Occipital lobe (tissue), 2 donors: ENCODE results near the gene PLXNA1. TPM values are rescaled to one million over a fixed set of nuclear protein-coding genes. Genes with fewer than 3 reads are reported as not detected.

Experiments used
- DNase-seq: peaks from one replicate; lab custom pipeline; 2025; lab: John Stamatoyannopoulos, UW
- total RNA-seq: library from RNA; depleted of rRNA; stranded (reverse); fragments of >200 nt; gene quantifications from one replicate; pipeline ENCODE4 v1.2.3, GENCODE V29; 2014

The PLXNA1 gene
- total RNA-seq, 1 donor from 2014 or later, result 47.7 TPM

DNA sequence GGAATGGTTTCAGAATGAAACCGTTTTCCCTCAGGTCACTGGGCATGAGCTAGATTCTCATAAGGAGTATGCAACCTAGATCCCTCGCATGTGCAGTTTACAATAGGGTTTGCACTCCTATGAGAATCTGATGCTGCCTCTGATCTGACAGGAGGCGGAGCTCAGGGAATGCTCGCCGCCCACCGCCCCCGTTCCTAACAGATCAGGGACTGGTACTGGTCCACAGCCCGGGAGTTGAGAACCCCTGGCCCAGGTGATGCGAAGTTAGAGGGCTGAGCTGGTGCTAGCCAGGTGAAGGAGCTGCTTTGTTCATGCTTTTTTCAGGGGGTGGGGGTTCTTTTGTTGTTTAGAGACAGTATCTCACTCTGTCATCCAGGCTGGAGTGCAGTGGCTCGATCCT lies 15.5 kb upstream of the PLXNA1 start:
- no peak for DNase-seq

DNA sequence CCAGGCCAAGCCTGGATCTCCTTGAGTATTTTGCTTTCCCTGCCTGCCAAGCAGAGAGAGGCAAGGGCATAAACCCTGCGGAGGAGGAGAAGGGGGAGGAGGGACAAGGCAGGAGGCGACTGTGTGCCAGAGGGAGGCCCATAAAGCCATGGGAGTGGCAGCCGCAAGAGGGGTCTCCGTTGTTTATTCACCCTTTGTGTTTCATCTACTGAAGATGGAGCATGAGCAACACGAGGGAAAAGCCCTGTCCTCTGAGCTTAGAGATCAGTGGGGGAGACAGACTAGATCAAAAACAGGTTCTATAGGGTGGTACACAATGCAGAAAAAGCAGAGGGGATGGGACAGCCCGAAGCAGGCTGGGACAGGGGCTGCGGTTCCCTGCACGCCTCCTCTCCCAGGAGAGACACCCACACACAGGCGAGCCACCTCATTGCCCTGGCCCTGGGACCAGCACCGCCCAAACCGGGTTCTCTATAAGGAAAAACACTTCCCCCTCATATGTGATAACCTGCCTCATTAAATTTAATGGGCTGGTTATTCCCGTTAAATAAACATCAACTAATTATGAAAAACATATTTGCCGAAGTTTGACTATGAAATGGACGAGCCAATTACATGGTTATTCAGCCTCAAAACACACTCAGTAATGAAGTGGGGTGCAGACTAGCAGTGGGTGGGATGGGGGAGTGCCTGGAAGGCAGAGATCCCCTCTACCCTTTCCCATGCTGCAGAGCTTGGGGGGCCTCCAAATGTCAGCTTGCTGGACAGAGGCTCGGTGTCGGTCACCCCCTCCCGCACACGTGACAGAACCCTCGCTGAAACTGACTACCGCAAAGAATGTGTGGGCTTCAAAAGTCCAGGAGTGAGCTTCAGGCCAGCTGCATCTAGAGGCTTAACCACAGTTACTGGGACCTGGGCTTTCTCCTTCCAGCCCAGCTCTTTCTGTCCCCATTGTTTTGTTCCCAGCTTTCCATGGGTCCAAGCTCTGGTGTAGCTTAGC lies 14.2 kb upstream of the PLXNA1 start:
- DNase-seq, result no peak

DNA sequence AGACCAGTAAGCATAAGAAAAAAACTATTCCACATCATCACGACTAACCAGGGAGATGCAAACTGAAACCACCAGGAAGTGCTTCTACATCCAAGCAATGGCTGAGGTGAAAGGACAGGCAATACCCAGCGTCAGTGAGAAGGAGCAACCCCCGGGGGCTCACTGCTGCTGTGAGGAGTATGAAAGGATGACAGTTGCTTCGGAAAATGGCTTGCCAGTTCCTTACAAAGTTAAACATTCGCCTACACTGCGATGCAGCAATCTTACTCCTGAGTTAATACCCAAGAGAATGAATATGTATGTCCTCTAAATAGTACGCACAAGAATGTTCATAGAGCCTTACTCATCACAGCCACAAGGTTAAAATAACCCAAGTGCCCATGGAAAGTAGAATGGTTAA lies 13.3 kb upstream of the PLXNA1 start:
- DNase-seq, result no peak

DNA sequence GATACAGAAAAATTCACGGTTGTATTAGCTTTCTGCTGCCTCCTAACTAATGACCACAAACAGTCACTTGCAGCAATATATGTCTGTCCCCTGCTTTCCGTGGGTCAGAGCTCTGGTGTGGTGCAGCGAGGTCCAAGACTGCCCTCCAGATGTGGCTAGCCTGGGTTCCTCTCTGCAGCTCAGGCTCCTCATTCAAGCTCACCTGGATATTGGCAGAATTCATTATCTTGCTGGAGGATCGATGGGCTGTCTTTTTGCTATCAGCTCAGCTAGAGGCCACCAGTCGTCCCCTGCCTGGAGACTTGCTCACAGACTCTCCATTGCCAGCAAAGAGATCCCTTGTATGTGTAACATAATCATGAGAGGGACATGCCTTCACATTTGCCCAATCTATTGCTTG lies 12.8 kb upstream of the PLXNA1 start:
- no peak for DNase-seq

DNA sequence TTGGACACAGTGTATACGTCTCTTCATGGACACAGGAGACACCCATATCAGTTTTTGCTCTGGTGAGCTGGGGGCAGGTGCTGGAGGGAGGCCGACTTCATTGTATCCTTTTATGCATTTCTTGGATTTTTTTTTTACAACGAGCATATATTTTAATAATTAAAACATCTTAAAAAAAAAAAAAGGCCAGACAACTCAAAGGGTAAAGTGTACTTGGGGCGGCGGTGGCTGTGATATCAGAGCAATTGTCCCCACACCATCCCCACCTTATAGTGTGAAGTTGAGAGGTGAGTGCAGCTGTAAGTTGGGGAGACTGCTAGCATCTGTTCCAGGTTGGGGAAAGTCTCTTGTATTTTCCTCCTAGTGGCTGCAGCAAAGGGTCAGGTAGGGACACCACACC lies 12.0 kb upstream of the PLXNA1 start:
- no peak for DNase-seq

DNA sequence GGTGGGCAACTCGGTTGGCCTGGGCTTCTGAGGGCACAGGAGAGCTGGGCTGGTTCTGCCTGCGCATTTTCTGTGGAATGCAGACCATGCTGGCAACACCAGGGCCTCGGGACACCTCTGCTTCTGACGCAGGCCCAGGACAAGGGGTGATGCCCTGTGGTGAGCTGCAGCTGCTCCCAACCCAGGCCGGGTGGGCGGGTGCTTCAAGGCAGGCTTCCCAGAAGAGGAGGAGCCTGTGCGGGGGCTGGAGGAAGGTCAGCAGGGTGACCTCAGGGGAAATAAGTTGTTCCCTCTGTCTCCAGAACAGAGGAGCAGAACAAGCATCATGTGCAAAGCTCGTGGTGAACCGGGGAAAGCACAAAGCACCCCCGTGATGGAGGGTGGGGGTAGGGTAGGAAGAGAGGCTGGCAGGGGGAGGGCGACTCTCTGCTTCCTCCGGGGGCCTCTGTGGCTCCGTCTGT lies 11.0 kb upstream of the PLXNA1 start:
- no peak for DNase-seq

DNA sequence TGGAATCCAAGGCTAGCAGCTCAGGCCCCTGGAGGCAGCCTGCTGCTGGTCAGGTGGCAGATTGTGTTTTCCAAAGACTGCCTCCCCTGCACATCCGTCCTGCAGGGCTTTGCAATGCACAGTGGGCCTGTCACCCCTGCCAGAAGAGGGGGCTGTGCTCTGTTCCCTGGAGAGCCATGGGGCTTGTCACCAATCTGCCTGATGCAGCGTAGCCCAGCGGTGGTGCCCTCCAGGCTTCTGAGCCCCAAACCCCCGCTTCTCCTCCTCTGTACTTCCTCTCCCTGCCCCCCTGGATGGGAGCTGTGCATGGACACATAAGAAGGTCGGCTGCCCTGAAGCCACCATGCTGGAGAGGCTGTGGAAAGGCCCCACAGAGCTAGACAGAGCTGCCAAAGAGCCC lies 10.0 kb upstream of the PLXNA1 start:
- DNase-seq, result no peak

DNA sequence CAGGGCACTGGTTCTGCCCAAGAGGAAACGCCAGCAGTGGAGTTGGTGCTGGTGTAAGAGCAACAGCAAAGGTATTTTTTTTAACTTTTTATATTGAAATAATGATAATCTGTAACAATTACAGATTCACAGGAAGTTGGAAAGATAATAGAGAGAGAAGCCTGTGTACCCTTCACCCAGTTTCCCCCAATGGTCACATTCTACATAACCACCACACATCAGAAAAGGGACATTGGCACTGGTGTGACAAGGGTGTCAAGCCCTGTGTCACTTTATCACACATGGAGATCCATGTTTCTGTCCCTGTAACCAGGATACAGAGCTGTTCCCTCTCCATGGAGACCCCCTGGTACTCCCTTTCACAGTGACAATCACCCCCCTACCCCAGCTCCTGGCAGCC lies 9.1 kb upstream of the PLXNA1 start:
- DNase-seq, result no peak

DNA sequence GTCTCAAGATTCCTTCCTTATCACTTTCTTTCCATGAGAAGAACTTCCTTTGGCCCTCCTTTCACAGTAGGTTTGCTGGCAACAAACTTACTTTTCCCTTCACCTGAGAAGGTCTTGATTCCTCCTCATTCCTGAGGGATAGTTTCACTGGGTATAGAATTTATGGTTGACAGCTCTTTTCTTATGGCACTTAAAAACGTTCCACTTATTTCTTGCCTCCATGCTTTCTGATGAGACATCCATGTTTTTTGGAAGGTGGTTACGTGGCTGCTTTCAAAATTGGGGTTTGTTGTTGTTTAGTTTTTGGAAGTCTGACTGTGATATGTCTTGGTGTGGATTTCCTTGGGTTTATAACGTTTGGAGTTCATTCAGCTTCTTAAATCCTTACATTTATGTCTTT lies 8.2 kb upstream of the PLXNA1 start:
- DNase-seq, result no peak

DNA sequence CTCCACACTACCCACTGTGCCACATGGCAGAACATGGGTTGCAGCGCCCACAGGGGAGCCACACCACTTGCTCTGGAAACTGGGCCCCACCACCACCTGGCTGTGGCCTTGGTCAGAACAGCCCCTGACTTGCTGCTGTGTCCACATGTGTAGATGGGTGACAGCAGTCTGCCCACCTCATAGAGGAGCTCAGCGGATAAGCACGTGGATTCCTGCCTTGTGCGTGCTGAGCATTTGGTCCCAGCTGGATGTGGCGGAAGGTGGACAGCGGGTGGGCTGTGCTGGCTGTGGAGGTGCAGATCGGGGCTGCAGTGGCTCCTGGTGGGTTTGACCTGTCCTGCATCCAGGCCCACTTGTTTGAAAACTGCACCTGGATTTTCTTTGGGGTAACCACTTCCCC lies 6.0 kb upstream of the PLXNA1 start:
- no peak for DNase-seq

DNA sequence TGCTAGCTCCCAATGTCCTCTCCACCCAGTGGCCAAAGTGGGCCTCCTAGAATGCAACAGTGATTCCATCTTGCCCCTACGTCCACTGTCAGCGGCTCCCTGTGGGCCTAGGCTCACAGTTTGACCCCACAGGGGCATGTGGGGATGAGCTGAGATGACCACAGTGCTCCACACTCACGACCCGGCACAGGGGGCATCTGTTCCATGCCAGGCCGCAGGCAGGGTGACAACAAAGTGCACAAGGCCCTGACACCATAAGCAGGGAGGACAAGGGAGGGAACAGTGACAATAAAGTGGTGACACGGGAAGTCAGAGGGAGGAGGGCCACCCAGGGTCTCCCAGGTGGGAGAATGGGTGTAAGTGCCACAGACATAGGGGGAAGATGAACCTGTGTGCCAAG lies 5.1 kb upstream of the PLXNA1 start:
- no peak for DNase-seq

DNA sequence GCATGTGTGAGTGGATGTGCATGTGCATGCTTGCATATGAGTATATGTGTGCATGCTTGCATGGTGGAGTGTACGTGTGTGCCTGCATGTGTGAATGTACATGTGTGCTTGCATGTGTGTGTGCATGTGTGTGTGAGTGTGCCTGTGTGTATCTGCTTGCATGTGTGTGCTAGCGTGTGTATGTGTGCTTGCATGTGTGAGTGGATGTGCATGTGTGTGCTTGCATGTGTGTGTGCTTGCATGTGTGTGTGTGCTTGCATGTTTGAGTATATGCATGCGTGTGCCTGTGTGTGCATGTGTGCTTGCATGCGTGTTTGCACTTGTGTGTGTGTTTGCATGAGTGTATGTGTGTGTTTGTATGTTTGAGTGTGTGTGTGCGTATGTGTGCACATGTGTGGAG lies 4.6 kb upstream of the PLXNA1 start:
- no peak for DNase-seq

DNA sequence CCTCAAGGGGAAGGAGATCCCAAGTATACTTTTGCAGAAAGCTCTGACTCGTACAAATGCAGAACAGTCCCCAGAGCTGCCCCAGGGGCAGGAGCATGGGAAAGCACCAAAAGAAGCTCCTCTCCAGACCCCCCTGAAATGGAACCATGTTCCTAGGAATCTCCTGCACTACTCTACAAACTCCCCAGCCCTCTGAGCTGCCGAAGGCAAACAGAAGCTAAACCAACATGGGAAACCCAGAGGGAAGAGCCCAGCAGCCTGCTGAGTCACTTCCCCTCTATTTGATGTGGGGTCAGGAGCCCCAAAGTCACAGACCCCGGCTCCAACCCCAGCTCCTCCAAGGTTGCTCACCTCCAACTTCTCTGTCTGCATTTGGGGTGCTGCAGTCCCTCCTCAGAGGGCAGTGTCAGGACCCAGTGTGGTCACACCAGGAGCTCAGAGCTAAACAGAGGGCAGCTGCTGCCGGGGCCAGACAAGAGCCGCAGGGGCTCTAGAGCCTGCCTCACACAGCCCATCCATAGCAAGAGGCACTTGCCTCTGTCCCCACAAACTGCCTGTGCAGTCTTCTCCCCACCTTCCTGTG lies 3.8 kb upstream of the PLXNA1 start:
- no peak for DNase-seq

DNA sequence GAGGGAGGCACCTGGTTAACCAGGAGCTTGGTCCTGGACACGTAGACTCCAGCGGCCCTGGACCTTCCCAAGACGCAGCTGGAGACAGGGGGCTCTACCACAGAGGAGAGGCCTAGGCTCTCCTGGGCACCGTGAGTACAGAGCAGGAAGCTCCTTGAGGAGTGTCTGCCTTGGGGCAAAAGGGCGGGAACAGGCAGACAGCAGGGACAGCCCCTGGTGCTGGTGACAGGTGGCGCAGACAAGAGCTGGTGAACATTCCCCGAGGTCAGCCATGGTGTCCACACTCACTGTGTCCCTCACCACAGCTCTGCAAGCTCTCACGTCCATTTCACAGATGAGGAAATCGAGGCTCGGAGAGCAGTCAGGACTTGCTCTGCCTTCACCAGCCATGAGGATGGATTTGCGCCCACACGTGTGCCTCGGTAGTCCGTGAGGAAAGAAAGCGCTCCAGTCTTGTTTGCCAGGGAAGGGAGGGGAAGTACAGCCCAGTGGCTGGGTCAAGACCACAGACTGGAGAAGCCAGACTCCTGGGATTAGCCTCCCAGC lies 2.6 kb upstream of the PLXNA1 start:
- no peak for DNase-seq

DNA sequence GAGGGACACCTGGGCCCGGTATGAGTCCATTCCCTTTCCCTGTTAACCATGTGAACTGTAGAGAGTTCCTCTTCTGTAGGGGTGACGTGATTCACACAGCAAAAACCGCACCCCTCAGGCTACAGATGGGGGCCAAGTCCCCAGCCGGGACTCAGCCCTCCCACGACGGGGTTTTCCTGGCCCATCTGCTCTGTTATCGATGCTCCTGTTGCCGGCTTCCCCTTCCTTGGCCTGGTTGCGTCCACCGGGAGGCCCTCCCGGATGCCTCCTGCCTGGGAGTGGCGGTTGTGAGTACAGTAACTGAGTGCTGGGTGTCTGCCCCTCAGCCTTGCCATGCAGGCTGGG lies 817 bp upstream of the PLXNA1 start:
- DNase-seq, result no peak

DNA sequence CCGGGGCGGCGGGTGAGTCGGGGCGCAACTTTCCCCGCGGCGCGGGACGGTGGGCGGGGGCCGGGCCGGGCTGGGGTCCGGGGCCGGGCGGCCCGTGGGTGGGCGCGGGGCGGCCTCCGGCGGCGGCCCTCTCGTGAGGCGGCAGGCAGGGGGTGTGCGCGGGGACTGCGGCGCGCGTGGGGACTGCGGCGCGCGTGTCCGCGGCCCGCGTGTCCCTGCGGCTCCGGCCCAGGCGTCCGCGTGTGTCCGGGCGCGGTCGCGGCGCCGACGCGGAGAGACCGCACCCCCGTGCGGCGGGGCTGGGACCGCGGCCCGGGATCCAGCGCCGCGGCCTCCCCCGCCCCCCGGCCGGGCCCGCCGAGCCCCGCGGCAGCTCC lies 349 bp downstream of the PLXNA1 start:
- DNase-seq, result no peak

DNA sequence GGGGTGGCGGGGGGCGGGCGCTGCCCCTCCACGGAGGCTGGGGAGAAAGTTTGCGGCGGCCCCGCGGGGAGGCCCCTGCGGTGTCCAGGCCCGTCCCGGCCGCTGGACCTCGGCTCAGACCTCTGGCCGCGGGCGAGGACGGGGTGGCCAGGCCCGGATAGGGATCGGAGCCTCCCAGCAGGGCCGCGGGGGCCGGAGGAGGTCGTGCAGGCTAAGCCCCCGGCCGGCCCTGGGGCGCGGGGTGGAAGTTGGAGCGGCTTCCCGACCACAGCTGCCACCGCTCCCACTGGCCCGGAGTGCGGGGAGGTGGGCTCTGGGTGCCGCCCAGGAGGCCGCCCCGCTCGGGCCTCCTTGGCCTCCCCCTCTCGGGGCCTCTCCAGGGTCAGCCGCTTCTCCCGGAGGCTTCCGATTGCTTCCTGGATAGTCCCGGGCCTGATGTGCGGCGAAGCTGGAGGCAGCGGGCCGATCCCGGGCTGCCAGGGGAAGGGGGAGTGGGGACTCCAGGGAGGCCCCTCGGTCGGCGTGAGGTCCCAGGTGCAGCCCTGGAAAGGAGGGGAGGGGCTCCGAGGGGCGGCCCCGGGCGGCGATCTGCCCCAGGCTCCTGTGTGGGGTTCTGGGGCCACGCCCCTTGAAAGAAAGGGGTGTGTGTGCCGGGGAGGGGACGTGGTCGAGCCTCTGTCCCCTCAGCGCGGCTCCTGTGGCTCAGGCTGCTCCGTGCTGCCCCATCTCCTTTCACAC lies 907 bp downstream of the PLXNA1 start:
- DNase-seq, result no peak

DNA sequence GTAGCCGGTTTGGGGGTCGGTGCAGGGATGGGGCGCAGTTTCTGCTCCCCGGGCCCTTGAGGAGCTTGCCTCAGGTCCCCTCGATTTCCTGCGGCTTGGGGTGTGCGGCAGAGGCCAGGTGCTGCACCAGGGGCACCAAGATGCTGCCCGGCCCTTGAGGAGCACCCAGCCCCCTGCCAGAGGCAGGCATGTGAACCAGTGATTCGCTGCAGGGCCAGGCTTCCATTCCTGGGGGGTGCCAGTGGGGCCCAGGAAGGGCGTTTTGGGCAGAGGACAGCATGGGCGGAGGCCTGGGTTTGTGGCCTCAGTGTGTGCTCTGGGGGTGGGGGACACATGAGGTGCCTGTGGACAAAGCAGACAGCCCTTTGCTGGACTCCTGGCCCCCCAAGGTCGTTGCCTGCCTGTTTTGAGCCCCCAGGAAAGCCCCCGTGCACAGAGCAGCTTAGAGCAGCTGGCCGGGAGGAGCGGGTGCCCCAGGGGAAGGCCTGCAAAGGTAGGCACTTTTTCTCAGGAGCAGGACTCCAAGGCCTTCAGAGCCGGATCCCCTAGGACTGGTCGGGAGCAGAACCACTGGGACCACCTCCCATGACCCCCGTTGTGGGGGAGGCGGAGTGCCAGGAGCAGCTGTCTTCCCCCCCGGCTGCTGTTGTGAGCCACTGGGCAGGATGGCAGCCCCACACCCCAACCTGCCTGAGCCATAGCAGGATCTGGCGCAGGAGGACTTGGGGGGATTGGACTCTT lies 1.6 kb downstream of the PLXNA1 start:
- DNase-seq, result no peak

DNA sequence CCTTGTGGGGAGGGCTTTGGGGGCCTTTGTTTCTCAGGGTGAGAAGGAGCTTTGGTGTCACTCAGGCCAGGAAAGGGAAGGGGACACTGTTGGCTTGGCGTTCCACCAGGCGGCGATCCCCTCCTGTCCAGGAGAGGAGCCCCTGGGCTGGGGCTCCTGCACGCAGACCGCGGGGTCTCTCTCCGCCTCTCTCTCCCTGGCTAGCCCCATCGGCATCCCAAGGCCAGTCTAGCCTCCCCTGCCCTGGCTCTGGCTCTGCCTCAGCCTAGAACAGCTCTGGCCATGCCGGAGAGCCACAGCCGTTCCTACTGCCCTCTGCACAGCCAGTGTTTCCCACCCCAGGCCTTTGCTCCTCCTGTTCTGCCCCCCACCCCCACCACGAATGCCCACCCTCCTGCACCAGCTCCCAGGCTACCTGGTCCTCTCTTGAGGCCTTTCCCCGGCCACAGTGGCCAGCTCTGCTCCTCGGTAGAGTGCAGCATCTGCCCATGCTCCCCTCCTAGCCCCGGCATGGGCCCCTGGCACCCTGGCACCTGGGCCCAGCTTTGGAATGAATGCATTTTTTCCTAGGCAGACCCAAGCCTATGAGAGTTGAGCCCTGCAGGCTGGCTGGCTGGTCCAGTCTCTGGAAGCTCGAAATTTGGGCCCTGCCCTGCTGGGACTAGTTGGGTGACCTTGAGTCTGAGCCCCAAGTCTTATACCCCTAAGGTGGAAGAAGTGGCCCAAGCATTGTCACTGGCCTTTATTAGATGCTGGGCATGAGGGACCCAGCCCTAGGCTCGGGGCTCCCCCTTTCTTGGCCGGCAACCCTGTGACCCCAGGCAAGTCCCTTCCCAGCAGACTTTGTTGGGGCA lies 2.4 kb downstream of the PLXNA1 start:
- DNase-seq, result no peak

DNA sequence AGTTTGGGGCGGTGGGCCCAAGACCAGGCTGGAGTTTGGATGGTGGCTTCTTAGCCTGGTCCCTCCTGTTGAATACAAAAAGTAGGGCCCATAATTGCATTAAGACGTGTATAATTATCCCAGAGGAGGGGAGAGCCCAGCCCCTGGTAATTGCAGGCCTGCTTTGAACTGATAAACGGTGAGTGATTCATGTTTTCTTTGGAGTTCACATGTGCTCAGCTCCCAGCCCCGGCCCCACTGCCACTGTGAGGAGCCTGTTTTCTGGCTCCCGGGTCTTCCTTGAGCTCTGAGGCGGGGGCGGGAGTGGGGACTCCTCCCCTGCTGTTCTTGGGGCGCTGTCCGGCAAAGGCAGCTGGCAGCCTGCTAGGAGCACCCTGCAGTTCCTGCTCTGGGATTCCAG lies 3.1 kb downstream of the PLXNA1 start:
- no peak for DNase-seq

DNA sequence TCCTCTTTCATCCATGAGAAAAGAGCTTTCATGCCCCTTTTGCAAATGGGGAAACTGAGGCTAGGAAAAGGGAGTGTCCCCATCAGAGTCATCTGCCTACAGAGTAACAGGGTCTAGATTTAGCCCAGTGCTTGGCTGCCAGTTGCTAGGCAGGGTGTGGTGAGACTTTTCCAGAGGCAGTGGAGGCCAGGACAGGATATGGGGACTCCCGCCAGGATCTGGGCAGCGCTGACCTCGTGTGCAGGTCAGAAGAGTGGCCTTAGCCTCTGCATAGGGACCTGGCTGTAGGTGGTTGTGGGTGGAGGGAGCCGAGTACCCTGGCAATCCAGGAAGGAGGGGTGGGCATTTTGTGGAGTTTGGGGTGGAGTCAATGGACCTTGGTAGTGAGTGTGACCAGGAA lies 4.2 kb downstream of the PLXNA1 start:
- no peak for DNase-seq
